HepG2 (cell line): Measurements from ENCODE around the gene HMGN4. TPM values are rescaled to one million over a fixed set of nuclear protein-coding genes. Genes with fewer than 3 reads are reported as not detected.
A peak's percentile ranks its signal among the peaks of the same experiment; 100 is the strongest.

Source experiments
- ADNP ChIP-seq: sonication (generic); formaldehyde crosslinking; IDR thresholded peaks from 2 replicates; pipeline ENCODE4 v1.4.0; 2020; ENCODE audit warnings: missing genetic modification reagents
- CBFB ChIP-seq: sonication (generic); formaldehyde crosslinking; IDR thresholded peaks from 2 replicates; pipeline ENCODE4 v1.4.0; 2020; ENCODE audit warnings: missing genetic modification reagents
- CENPT ChIP-seq: sonication (generic); formaldehyde crosslinking; IDR thresholded peaks from 2 replicates; pipeline ENCODE4 v1.8.0; 2022; ENCODE audit warnings: low read depth, mild to moderate bottlenecking, moderate library complexity, missing genetic modification reagents
- CENPX ChIP-seq: sonication (generic); formaldehyde crosslinking; IDR thresholded peaks from 2 replicates; pipeline ENCODE4 v1.9.0; 2021; ENCODE audit warnings: mild to moderate bottlenecking, missing genetic modification reagents, moderate library complexity
- FLYWCH1 ChIP-seq: sonication (generic); formaldehyde crosslinking; IDR thresholded peaks from 2 replicates; pipeline ENCODE4 v1.8.1; 2023; ENCODE audit warnings: mild to moderate bottlenecking, missing genetic modification reagents
- RBAK ChIP-seq: sonication (generic); formaldehyde crosslinking; IDR thresholded peaks from 2 replicates; pipeline ENCODE4 v1.5.1; 2020; ENCODE audit warnings: mild to moderate bottlenecking, missing genetic modification reagents
- REXO4 ChIP-seq: sonication (generic); formaldehyde crosslinking; IDR thresholded peaks from 2 replicates; pipeline ENCODE4 v1.8.0; 2022; ENCODE audit warnings: missing genetic modification reagents, mild to moderate bottlenecking, borderline replicate concordance
- SAP130 ChIP-seq: IDR thresholded peaks from 2 replicates; pipeline ENCODE4 v1.6.1; 2016; ENCODE audit warnings: low read depth
- SNAI1 ChIP-seq: sonication (generic); formaldehyde crosslinking; IDR thresholded peaks from 2 replicates; pipeline ENCODE4 v1.5.0; 2020; ENCODE audit warnings: mild to moderate bottlenecking, missing genetic modification reagents, borderline replicate concordance
- U2AF2 ChIP-seq: fragments of 200-400 bp; formaldehyde crosslinking; IDR thresholded peaks from 2 replicates; pipeline ENCODE4 v1.6.1; 2017; ENCODE audit warnings: low read depth, mild to moderate bottlenecking, low read length
- ZBTB21 ChIP-seq: sonication (generic); formaldehyde crosslinking; IDR thresholded peaks from 2 replicates; pipeline ENCODE4 v1.4.0; 2020; ENCODE audit warnings: missing genetic modification reagents
- ZBTB42 ChIP-seq: sonication (generic); formaldehyde crosslinking; IDR thresholded peaks from 2 replicates; pipeline ENCODE4 v1.5.0; 2020; ENCODE audit warnings: mild to moderate bottlenecking, missing genetic modification reagents
- ZBTB7B ChIP-seq: sonication (generic); formaldehyde crosslinking; IDR thresholded peaks from 2 replicates; pipeline ENCODE4 v1.4.0; 2020; ENCODE audit warnings: missing genetic modification reagents
- ZNF20 ChIP-seq: sonication (generic); formaldehyde crosslinking; IDR thresholded peaks from 2 replicates; pipeline ENCODE4 v1.4.0; 2020; ENCODE audit warnings: mild to moderate bottlenecking, moderate library complexity, missing genetic modification reagents
- ZNF256 ChIP-seq: sonication (generic); formaldehyde crosslinking; conservative IDR thresholded peaks from 2 replicates; pipeline ENCODE4 v1.4.0; 2020; ENCODE audit warnings: missing genetic modification reagents
- ZNF432 ChIP-seq: sonication (generic); formaldehyde crosslinking; IDR thresholded peaks from 2 replicates; pipeline ENCODE4 v1.5.0; 2020; ENCODE audit warnings: missing genetic modification reagents, mild to moderate bottlenecking, borderline replicate concordance
- ZNF550 ChIP-seq: sonication (generic); formaldehyde crosslinking; IDR thresholded peaks from 2 replicates; pipeline ENCODE4 v1.4.0; 2020; ENCODE audit warnings: mild to moderate bottlenecking, missing genetic modification reagents, borderline replicate concordance
- polyA plus RNA-seq, 8 experiments: library from polyadenylated mRNA; depleted of rRNA in 3 of 8; stranded (reverse) in 7 of 8; unstranded in 1 of 8; fragments of >200 nt; fragmentation: Illumina TruSeq in 4 of 8; extraction: Trizol in 4 of 8; gene quantifications; 2 replicates each; pipeline versions ENCODE4 v1.2.1 to v1.2.3, GENCODE V29; 2011 to 2016; ENCODE audit warnings: low read depth in 4 of 8, missing spikeins in 1 of 8, mixed read lengths in 1 of 8; ENCODE audit not compliant: insufficient read depth in 1 of 8
- total RNA-seq, 5 experiments: library from RNA; depleted of rRNA; stranded (reverse); fragments of >200 nt; fragmentation: Illumina TruSeq; extraction: Trizol; gene quantifications; 2 replicates each; pipeline ENCODE4 v1.2.3, GENCODE V29; 2016; ENCODE audit warnings: low read depth in 1 of 5
- TF ChIP-seq, protein P1 (sequence below): sonication (generic); formaldehyde crosslinking; IDR thresholded peaks from 2 replicates; pipeline ENCODE4 v1.5.1; 2020; ENCODE audit warnings: mild to moderate bottlenecking, missing genetic modification reagents, borderline replicate concordance
- TF ChIP-seq, protein P2 (sequence below): sonication (generic); formaldehyde crosslinking; IDR thresholded peaks from 2 replicates; pipeline ENCODE4 v1.9.0; 2021; ENCODE audit warnings: missing genetic modification reagents, mild to moderate bottlenecking, borderline replicate concordance
- TF ChIP-seq, protein P3 (sequence below): sonication (generic); formaldehyde crosslinking; IDR thresholded peaks from 2 replicates; pipeline ENCODE4 v1.9.0; 2021; ENCODE audit warnings: missing genetic modification reagents, borderline replicate concordance

HMGN4 gene
- total and polyA plus RNA-seq, 2 of the 13 experiments (the other 11 are each of a cell fraction or from before 2014, with no cell fraction given), result 39.9 to 52.1 TPM

DNA sequence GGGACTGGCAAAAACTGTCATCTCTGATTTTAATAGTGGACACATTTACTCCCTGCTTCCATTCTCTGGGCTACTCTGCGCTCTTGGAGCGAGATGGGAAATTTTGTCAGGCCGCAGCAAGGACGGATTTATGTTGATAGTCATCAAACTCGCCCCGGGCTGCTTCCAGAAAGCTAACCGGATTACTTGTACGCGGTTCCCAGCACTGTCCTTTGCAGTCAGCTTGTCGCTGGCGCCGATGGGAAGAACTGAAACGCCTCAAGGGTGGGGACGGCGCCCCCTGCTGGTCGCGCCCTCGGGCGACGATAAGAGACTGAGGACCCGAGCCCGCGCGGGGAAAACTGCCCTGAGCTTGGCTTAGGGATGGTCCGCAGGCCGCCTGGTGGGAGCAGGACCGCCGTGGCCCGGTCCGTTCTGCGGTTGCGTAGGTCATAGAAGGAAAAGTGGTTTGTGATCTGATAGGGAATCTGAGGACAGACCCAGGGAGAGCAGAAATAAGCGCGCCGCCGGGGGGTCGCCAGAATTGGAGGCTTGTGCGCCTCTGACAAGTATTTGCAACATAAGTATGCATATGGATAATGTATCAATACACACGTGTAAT, 57.6 kb downstream of the HMGN4 start (continued):
- TF ChIP-seq, protein P1, sequence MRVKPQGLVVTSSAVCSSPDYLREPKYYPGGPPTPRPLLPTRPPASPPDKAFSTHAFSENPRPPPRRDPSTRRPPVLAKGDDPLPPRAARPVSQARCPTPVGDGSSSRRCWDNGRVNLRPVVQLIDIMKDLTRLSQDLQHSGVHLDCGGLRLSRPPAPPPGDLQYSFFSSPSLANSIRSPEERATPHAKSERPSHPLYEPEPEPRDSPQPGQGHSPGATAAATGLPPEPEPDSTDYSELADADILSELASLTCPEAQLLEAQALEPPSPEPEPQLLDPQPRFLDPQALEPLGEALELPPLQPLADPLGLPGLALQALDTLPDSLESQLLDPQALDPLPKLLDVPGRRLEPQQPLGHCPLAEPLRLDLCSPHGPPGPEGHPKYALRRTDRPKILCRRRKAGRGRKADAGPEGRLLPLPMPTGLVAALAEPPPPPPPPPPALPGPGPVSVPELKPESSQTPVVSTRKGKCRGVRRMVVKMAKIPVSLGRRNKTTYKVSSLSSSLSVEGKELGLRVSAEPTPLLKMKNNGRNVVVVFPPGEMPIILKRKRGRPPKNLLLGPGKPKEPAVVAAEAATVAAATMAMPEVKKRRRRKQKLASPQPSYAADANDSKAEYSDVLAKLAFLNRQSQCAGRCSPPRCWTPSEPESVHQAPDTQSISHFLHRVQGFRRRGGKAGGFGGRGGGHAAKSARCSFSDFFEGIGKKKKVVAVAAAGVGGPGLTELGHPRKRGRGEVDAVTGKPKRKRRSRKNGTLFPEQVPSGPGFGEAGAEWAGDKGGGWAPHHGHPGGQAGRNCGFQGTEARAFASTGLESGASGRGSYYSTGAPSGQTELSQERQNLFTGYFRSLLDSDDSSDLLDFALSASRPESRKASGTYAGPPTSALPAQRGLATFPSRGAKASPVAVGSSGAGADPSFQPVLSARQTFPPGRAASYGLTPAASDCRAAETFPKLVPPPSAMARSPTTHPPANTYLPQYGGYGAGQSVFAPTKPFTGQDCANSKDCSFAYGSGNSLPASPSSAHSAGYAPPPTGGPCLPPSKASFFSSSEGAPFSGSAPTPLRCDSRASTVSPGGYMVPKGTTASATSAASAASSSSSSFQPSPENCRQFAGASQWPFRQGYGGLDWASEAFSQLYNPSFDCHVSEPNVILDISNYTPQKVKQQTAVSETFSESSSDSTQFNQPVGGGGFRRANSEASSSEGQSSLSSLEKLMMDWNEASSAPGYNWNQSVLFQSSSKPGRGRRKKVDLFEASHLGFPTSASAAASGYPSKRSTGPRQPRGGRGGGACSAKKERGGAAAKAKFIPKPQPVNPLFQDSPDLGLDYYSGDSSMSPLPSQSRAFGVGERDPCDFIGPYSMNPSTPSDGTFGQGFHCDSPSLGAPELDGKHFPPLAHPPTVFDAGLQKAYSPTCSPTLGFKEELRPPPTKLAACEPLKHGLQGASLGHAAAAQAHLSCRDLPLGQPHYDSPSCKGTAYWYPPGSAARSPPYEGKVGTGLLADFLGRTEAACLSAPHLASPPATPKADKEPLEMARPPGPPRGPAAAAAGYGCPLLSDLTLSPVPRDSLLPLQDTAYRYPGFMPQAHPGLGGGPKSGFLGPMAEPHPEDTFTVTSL (CRISPR knock-in tag), result peak; percentile 77; the same call in 1 of the 2 replicates
- TF ChIP-seq ZNF432 (CRISPR knock-in tag) (no peak), ZBTB7B (peak; percentile 93), FLYWCH1 (CRISPR knock-in tag) (no peak), REXO4 (CRISPR knock-in tag) (no peak), SNAI1 (CRISPR knock-in tag) (no peak), ZBTB42 (0 out of 2 replicates have a peak, but pooled peaks have one; percentile 58), CENPT (no peak), CENPX (CRISPR knock-in tag) (no peak), ZBTB21 (no peak), CBFB (CRISPR knock-in tag) (peak; percentile 91; the same call in 1 of the 2 replicates), SAP130 (peak; percentile 87), ZNF256 (CRISPR knock-in tag) (no peak), ZNF20 (CRISPR knock-in tag) (no peak), RBAK (CRISPR knock-in tag) (peak; percentile 73; the same call in 1 of the 2 replicates), U2AF2 (no peak), ZNF550 (CRISPR knock-in tag) (0 out of 2 replicates have a peak, but pooled peaks have one; percentile 31), ADNP (peak; percentile 74)
- TF ChIP-seq, protein P2, sequence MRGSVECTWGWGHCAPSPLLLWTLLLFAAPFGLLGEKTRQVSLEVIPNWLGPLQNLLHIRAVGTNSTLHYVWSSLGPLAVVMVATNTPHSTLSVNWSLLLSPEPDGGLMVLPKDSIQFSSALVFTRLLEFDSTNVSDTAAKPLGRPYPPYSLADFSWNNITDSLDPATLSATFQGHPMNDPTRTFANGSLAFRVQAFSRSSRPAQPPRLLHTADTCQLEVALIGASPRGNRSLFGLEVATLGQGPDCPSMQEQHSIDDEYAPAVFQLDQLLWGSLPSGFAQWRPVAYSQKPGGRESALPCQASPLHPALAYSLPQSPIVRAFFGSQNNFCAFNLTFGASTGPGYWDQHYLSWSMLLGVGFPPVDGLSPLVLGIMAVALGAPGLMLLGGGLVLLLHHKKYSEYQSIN (CRISPR knock-in tag), result no peak
- TF ChIP-seq, protein P3, sequence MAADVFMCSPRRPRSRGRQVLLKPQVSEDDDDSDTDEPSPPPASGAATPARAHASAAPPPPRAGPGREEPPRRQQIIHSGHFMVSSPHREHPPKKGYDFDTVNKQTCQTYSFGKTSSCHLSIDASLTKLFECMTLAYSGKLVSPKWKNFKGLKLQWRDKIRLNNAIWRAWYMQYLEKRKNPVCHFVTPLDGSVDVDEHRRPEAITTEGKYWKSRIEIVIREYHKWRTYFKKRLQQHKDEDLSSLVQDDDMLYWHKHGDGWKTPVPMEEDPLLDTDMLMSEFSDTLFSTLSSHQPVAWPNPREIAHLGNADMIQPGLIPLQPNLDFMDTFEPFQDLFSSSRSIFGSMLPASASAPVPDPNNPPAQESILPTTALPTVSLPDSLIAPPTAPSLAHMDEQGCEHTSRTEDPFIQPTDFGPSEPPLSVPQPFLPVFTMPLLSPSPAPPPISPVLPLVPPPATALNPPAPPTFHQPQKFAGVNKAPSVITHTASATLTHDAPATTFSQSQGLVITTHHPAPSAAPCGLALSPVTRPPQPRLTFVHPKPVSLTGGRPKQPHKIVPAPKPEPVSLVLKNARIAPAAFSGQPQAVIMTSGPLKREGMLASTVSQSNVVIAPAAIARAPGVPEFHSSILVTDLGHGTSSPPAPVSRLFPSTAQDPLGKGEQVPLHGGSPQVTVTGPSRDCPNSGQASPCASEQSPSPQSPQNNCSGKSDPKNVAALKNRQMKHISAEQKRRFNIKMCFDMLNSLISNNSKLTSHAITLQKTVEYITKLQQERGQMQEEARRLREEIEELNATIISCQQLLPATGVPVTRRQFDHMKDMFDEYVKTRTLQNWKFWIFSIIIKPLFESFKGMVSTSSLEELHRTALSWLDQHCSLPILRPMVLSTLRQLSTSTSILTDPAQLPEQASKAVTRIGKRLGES, result no peak
